ENCODE measurements around the gene TENM4.

TENM4 gene

GRCh38 chr11:79383874-79384273 is 57.0 kb downstream of the TENM4 start:
- no peaks in the 10 kb centered on the region for H3K9me3 ChIP-seq (ENCODE audit: control insufficient read depth in 5 of 5, low read length in 5 of 5)
- no peaks in the 10 kb centered on the region for H3K27me3 ChIP-seq (ENCODE audit: control insufficient read depth in 5 of 5, insufficient read depth in 4 of 5, low read length in 5 of 5)
- H3K4me1 ChIP-seq (ENCODE audit: control insufficient read depth in 5 of 5, insufficient read depth in 5 of 5, low read length in 5 of 5) = peaks cover 0 to 13% (median 5%) of the 10 kb centered on the region in 5 donors
- no peak overlapping the region for H3K9ac ChIP-seq (ENCODE audit: low read length in 5 of 5)
- no peak overlapping the region for H3K4me3 ChIP-seq (ENCODE audit: low read depth in 1 of 5, low read length in 5 of 5)
- H3K36me3 ChIP-seq (ENCODE audit: control insufficient read depth in 5 of 5, insufficient read depth in 5 of 5, low read length in 5 of 5) = no peaks in the 10 kb centered on the region
- no peak overlapping the region for H3K27ac ChIP-seq (ENCODE audit: low read depth, low read length)

GRCh38 chr11:79382301-79383050 is 58.4 kb downstream of the TENM4 start:
- no peak overlapping the region for H3K27ac ChIP-seq (ENCODE audit: low read depth, low read length)
- H3K9ac ChIP-seq (ENCODE audit: low read length in 5 of 5) = no peak overlapping the region
- no peaks in the 10 kb centered on the region for H3K36me3 ChIP-seq (ENCODE audit: control insufficient read depth in 5 of 5, insufficient read depth in 5 of 5, low read length in 5 of 5)
- peaks cover 0 to 13% (median 5%) of the 10 kb centered on the region in 5 donors for H3K4me1 ChIP-seq (ENCODE audit: control insufficient read depth in 5 of 5, insufficient read depth in 5 of 5, low read length in 5 of 5)
- no peaks in the 10 kb centered on the region for H3K9me3 ChIP-seq (ENCODE audit: control insufficient read depth in 5 of 5, low read length in 5 of 5)
- H3K4me3 ChIP-seq (ENCODE audit: low read depth in 1 of 5, low read length in 5 of 5) = no peak overlapping the region
- H3K27me3 ChIP-seq (ENCODE audit: control insufficient read depth in 5 of 5, insufficient read depth in 4 of 5, low read length in 5 of 5) = no peaks in the 10 kb centered on the region

GRCh38 chr11:79381036-79381435 is 59.8 kb downstream of the TENM4 start:
- H3K9me3 ChIP-seq (ENCODE audit: control insufficient read depth in 5 of 5, low read length in 5 of 5) = peaks cover 0 to 5% (median 0%) of the 10 kb centered on the region in 5 donors
- H3K27me3 ChIP-seq (ENCODE audit: control insufficient read depth in 5 of 5, insufficient read depth in 4 of 5, low read length in 5 of 5) = no peaks in the 10 kb centered on the region
- no peak overlapping the region for H3K27ac ChIP-seq (ENCODE audit: low read depth, low read length)
- H3K4me1 ChIP-seq (ENCODE audit: control insufficient read depth in 5 of 5, insufficient read depth in 5 of 5, low read length in 5 of 5) = peaks cover 0 to 10% (median 5%) of the 10 kb centered on the region in 5 donors
- H3K4me3 ChIP-seq (ENCODE audit: low read depth in 1 of 5, low read length in 5 of 5) = no peak overlapping the region
- H3K9ac ChIP-seq (ENCODE audit: low read length in 5 of 5) = no peak overlapping the region
- H3K36me3 ChIP-seq (ENCODE audit: control insufficient read depth in 5 of 5, insufficient read depth in 5 of 5, low read length in 5 of 5) = no peaks in the 10 kb centered on the region

DNA sequence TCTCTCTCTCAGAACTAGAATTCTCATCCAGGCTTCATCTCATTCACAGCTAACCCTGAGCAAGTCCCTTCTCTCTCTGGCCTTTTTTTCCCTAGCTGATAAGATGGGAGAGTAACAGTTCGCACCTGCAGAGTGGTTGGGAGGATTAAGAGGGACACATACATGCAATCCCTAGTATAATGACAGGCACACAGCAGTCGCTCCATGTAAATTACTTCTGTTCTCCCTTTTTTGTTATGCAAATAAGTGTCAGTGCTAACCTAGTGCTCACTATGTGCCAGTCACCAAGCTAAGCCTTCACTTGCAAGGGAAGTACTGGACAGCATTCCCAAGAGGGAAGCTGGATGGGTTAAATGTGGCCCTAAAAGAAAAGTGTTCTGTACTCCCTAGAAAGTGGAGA is 63.4 kb downstream of the TENM4 start:
- no peak overlapping the region for H3K27ac ChIP-seq (ENCODE audit: low read depth, low read length)
- H3K36me3 ChIP-seq (ENCODE audit: control insufficient read depth in 5 of 5, insufficient read depth in 5 of 5, low read length in 5 of 5) = no peaks in the 10 kb centered on the region
- peaks cover 0 to 5% (median 0%) of the 10 kb centered on the region in 5 donors for H3K9me3 ChIP-seq (ENCODE audit: control insufficient read depth in 5 of 5, low read length in 5 of 5)
- no peak overlapping the region for H3K9ac ChIP-seq (ENCODE audit: low read length in 5 of 5)
- H3K4me1 ChIP-seq (ENCODE audit: control insufficient read depth in 5 of 5, insufficient read depth in 5 of 5, low read length in 5 of 5) = peaks cover 0 to 4% (median 0%) of the 10 kb centered on the region in 5 donors
- H3K27me3 ChIP-seq (ENCODE audit: control insufficient read depth in 5 of 5, insufficient read depth in 4 of 5, low read length in 5 of 5) = no peaks in the 10 kb centered on the region
- no peak overlapping the region for H3K4me3 ChIP-seq (ENCODE audit: low read depth in 1 of 5, low read length in 5 of 5)

DNA sequence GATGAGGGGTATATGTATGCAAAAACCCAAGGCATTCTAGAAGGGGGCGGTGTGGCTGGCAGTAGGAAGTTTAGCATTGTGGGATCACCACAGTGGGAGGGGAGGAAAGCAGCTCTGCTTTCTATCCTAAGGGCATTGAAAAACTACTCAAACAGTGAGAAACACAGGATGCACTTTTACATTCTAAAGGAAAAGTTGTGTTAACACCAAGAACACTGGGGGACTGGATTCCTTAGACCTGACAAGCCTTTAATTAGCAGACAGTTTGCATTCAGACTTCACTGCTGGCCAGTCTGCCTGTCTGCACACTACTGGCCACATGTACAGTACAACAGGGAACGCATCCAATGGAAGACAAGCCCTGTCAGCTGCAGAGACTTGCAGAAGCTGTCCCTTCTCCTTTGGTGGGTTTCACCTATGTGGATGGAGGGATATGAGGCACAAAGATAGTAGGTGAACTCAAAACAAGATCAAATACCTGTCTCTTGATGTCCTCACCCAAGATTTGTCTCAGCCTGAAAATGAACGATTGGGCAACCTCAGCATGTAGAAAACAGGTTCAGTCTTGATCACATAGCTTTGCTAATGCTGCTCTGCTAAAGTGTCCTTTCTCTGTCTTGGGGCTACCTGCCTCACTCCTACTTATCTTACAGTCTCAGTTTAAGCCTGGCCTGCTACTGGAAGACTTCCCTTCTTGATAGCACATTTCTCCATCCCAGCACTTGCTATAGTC is 64.8 kb downstream of the TENM4 start:
- peaks cover 0 to 5% (median 0%) of the 10 kb centered on the region in 5 donors for H3K9me3 ChIP-seq (ENCODE audit: control insufficient read depth in 5 of 5, low read length in 5 of 5)
- peaks cover 0 to 4% (median 0%) of the 10 kb centered on the region in 5 donors for H3K4me1 ChIP-seq (ENCODE audit: control insufficient read depth in 5 of 5, insufficient read depth in 5 of 5, low read length in 5 of 5)
- no peak overlapping the region for H3K27ac ChIP-seq (ENCODE audit: low read depth, low read length)
- no peaks in the 10 kb centered on the region for H3K27me3 ChIP-seq (ENCODE audit: control insufficient read depth in 5 of 5, insufficient read depth in 4 of 5, low read length in 5 of 5)
- no peak overlapping the region for H3K4me3 ChIP-seq (ENCODE audit: low read depth in 1 of 5, low read length in 5 of 5)
- H3K9ac ChIP-seq (ENCODE audit: low read length in 5 of 5) = no peak overlapping the region
- no peaks in the 10 kb centered on the region for H3K36me3 ChIP-seq (ENCODE audit: control insufficient read depth in 5 of 5, insufficient read depth in 5 of 5, low read length in 5 of 5)

- H3K27me3 ChIP-seq (ENCODE audit: control insufficient read depth in 5 of 5, insufficient read depth in 4 of 5, low read length in 5 of 5) = no peaks in the 10 kb centered on the region
Measured at GRCh38 chr11:79374727-79375126, 66.1 kb downstream of the TENM4 start.

GRCh38 chr11:79371724-79372123 is 69.1 kb downstream of the TENM4 start:
- Histone ChIP-seq H3K36me3 (ENCODE audit: control insufficient read depth in 5 of 5, insufficient read depth in 5 of 5, low read length in 5 of 5) (no peaks in the 10 kb centered on the region), H3K27ac (ENCODE audit: low read depth, low read length) (no peak overlapping the region), H3K9ac (ENCODE audit: low read length in 5 of 5) (no peak overlapping the region), H3K27me3 (ENCODE audit: control insufficient read depth in 5 of 5, insufficient read depth in 4 of 5, low read length in 5 of 5) (no peaks in the 10 kb centered on the region), H3K9me3 (ENCODE audit: control insufficient read depth in 5 of 5, low read length in 5 of 5) (peaks cover 0 to 2% (median 0%) of the 10 kb centered on the region in 5 donors), H3K4me3 (ENCODE audit: low read depth in 1 of 5, low read length in 5 of 5) (no peak overlapping the region), H3K4me1 (ENCODE audit: control insufficient read depth in 5 of 5, insufficient read depth in 5 of 5, low read length in 5 of 5) (peaks cover 0 to 4% (median 0%) of the 10 kb centered on the region in 5 donors)

More at GRCh38 chr11:79374727-79375126, 66.1 kb downstream of the TENM4 start:
- Histone ChIP-seq H3K36me3 (ENCODE audit: control insufficient read depth in 5 of 5, insufficient read depth in 5 of 5, low read length in 5 of 5) (no peaks in the 10 kb centered on the region), H3K4me1 (ENCODE audit: control insufficient read depth in 5 of 5, insufficient read depth in 5 of 5, low read length in 5 of 5) (peaks cover 0 to 4% (median 0%) of the 10 kb centered on the region in 5 donors), H3K9ac (ENCODE audit: low read length in 5 of 5) (no peak overlapping the region), H3K27ac (ENCODE audit: low read depth, low read length) (no peak overlapping the region), H3K9me3 (ENCODE audit: control insufficient read depth in 5 of 5, low read length in 5 of 5) (peaks cover 0 to 5% (median 0%) of the 10 kb centered on the region in 5 donors), H3K4me3 (ENCODE audit: low read depth in 1 of 5, low read length in 5 of 5) (no peak overlapping the region)

DNA sequence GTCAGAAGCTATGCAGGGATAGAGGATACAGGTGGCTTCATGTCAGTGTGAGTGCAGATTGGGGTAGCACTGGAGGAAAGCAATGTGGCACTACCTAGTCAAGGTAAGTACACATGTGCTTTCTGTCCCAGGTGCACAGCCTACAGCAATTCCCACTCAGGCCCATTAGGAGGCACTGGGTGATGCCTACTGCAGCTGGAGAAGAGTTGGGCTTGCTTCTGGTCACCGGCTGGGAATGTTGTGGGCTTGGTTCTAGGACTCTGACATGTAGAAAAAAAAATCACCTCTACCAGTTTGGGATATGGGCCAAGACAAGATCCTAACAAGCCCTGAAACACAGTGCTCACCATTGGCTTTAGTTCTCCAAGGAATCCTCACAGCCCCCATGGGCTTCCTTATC is 69.7 kb downstream of the TENM4 start:
- Histone ChIP-seq H3K9me3 (ENCODE audit: control insufficient read depth in 5 of 5, low read length in 5 of 5) (no peaks in the 10 kb centered on the region), H3K4me1 (ENCODE audit: control insufficient read depth in 5 of 5, insufficient read depth in 5 of 5, low read length in 5 of 5) (peaks cover 0 to 4% (median 0%) of the 10 kb centered on the region in 5 donors)

GRCh38 chr11:79369055-79369454 is 71.8 kb downstream of the TENM4 start:
- H3K9ac ChIP-seq (ENCODE audit: low read length in 5 of 5) = no peak overlapping the region
- no peaks in the 10 kb centered on the region for H3K9me3 ChIP-seq (ENCODE audit: control insufficient read depth in 5 of 5, low read length in 5 of 5)
- H3K27ac ChIP-seq (ENCODE audit: low read depth, low read length) = no peak overlapping the region
- no peak overlapping the region for H3K4me3 ChIP-seq (ENCODE audit: low read depth in 1 of 5, low read length in 5 of 5)
- no peaks in the 10 kb centered on the region for H3K36me3 ChIP-seq (ENCODE audit: control insufficient read depth in 5 of 5, insufficient read depth in 5 of 5, low read length in 5 of 5)
- no peaks in the 10 kb centered on the region for H3K4me1 ChIP-seq (ENCODE audit: control insufficient read depth in 5 of 5, insufficient read depth in 5 of 5, low read length in 5 of 5)
- no peaks in the 10 kb centered on the region for H3K27me3 ChIP-seq (ENCODE audit: control insufficient read depth in 5 of 5, insufficient read depth in 4 of 5, low read length in 5 of 5)

More for the DNA sequence above, 69.7 kb downstream of the TENM4 start:
- no peak overlapping the region for H3K27ac ChIP-seq (ENCODE audit: low read depth, low read length)
- no peak overlapping the region for H3K4me3 ChIP-seq (ENCODE audit: low read depth in 1 of 5, low read length in 5 of 5)
- H3K27me3 ChIP-seq (ENCODE audit: control insufficient read depth in 5 of 5, insufficient read depth in 4 of 5, low read length in 5 of 5) = no peaks in the 10 kb centered on the region
- H3K36me3 ChIP-seq (ENCODE audit: control insufficient read depth in 5 of 5, insufficient read depth in 5 of 5, low read length in 5 of 5) = no peaks in the 10 kb centered on the region
- H3K9ac ChIP-seq (ENCODE audit: low read length in 5 of 5) = no peak overlapping the region

- Histone ChIP-seq H3K27ac (ENCODE audit: low read depth, low read length) (no peak overlapping the region), H3K27me3 (ENCODE audit: control insufficient read depth in 5 of 5, insufficient read depth in 4 of 5, low read length in 5 of 5) (no peaks in the 10 kb centered on the region), H3K36me3 (ENCODE audit: control insufficient read depth in 5 of 5, insufficient read depth in 5 of 5, low read length in 5 of 5) (no peaks in the 10 kb centered on the region), H3K4me3 (ENCODE audit: low read depth in 1 of 5, low read length in 5 of 5) (no peak overlapping the region), H3K9ac (ENCODE audit: low read length in 5 of 5) (no peak overlapping the region), H3K4me1 (ENCODE audit: control insufficient read depth in 5 of 5, insufficient read depth in 5 of 5, low read length in 5 of 5) (no peaks in the 10 kb centered on the region), H3K9me3 (ENCODE audit: control insufficient read depth in 5 of 5, low read length in 5 of 5) (no peaks in the 10 kb centered on the region)
Measured at GRCh38 chr11:79367844-79368243, 73.0 kb downstream of the TENM4 start.

All from subcutaneous abdominal adipose tissue (tissue), 5 donors.